GM18499 (cell line): ENCODE measurements around the gene ATAD3B.
"Not testable (repeated sequence)": the region's sequence is repeated elsewhere in the genome, so short reads cannot be mapped to it uniquely, and the experiment has no call there.

Experiments
- ATAC-seq: cut with Tn5 transposase; IDR thresholded peaks from one replicate; pipeline ENCODE4 v1.9.1; 2021; ENCODE audit warnings: moderate number of reproducible peaks; ENCODE audit not compliant: insufficient read depth, unreplicated experiment

The ATAD3B gene

DNA sequence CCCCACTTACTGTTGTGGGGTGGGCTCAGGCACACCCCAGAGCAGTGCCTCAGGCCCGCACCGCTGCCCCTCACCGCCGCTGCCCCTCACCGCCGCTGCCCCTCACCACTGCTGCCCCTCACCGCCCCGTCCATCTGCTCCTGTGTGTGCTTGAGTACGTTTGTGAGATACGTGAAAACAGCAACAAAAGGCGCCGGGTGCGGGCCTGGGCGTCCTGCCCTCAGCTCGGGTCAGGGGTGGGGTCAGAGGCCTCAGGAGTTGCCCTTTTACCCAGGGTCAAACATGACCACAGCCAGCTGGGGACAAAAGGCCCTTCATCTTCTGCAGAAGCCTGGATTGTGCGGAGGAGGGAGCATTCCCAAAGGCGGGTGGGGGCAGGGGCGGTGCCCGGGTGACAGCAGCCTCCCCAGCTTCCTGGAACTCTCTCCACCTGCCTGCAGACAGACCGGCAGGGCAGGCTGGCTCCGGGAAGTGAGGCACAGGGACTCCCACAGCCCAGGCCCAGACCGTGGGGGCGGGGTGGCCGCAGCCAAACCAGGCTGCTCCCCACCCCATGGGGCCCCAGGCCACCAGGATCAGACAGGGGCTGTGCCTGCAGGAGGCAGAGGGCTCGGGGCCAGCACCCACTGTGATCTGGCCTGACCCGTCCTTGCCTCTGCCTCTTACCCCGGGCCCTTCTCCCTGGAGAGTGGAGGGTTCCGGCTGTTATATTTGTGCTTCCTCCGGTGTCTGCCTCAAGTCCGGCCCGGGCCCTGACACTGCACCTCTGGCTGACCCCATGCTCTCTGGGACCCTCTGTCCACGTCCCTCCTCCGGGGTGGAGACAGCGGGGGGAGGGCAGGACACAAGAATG lies 38.4 kb upstream of the ATAD3B start:
- no peak for ATAC-seq

DNA sequence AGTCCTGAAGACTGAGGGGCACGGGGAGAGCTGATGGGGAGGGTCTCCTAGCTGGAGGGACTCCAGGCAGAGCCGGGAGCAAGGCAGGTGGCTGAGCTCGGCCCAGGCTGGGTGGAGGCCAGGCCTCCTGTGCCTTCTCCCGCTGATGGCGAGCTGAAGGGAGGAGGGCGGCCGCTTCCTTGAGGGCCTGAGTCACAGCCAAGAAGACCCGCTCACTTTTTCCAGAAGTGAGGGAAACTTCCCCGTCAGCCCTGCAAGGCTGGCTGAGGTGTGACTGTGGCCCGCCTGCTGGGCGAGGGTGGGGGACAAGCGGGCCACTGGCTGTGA lies 37.8 kb upstream of the ATAD3B start:
- no peak for ATAC-seq

DNA sequence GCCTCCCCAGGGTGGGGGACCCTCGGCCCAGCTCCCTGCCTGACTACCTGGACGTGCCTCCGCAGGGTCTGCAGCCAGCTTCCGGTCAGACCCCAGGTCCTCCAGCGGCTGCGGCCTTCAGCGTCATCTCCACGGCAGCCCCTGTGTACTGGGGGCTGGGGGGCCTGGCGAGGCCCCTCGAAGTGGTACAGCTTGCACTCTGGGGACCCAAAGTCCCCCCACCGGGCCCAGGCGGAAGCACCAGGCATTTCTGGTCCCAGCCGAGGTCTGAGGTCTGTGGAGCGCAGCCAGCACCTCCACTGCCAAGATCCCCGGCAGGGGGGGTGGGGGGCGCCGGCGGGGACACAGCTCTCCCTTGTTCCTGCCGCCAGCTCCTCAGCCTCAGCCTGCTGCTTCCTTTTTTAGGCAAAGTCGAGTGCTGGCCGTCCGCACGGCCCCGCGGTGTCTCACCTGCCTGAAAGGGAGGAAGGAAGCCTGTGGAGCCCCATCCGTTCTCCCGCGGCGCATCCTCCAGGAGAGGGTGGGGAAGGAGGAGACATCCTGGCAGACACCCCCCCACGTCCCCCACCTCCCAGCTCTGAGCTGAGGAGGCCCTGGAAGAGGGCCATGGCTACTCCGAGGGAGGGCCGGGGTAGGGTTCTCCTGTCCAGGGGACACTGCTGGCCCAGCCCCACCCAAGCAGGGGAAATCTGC lies 37.3 kb upstream of the ATAD3B start:
- ATAC-seq: no peak

DNA sequence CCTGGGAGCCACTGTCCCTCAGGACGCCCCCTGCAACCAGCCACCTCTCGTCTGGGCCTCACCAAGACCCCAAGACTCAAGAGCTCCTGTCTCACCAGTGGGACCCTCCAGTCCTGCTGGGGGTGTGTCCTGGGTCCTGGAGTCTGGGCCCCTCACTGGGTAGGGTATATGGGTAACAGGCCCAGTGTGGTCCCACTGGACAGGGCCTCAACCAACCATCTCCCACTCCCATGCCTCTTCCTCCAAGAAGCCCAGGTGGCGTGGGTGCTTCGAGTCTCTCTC lies 36.8 kb upstream of the ATAD3B start:
- no peak for ATAC-seq

DNA sequence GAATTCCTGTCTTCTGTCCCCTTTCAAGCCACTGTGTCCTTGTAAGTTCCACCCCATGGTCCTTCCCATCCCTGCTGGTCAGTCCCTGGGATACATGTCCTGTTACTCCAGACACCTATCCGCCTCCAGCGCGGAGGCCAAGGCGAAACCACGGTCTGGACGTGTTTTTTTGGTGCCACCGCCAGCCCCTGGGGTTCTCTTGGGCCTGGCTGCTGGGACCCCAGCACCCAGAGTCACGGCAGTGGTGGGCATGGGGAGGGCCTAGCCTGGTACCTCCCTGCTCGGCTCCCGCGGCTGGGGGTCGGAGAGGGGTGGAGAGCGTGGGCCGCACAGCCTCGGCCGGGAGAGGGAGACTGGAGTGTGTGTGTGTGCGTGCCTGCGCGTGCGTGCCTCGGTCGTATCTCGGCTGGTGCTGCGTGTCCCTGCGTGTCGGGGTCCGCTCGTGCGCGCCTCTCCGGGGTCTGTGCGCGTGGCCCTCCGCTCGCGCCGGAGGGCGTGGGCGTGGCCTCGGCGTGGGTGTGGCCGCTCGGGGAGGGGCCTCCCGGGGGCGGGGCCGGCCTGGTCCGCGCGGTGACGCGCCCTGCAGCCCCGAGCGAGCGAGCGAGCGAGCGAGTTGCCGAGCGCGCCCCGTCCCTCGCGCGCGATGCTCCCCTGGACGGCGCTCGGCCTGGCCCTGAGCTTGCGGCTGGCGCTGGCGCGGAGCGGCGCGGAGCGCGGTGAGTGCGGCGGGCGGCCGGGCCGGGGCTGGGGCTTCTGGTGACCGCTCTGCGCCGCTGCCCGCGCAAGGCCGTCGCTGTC lies 36.3 kb upstream of the ATAD3B start, which contains the start of gene VWA1:
TSS of gene VWA1 (plus strand) at position 585 of the 798 bp plus-strand sequence. CDS start at position 644, 59 bp downstream.
- ATAC-seq: no peak

DNA sequence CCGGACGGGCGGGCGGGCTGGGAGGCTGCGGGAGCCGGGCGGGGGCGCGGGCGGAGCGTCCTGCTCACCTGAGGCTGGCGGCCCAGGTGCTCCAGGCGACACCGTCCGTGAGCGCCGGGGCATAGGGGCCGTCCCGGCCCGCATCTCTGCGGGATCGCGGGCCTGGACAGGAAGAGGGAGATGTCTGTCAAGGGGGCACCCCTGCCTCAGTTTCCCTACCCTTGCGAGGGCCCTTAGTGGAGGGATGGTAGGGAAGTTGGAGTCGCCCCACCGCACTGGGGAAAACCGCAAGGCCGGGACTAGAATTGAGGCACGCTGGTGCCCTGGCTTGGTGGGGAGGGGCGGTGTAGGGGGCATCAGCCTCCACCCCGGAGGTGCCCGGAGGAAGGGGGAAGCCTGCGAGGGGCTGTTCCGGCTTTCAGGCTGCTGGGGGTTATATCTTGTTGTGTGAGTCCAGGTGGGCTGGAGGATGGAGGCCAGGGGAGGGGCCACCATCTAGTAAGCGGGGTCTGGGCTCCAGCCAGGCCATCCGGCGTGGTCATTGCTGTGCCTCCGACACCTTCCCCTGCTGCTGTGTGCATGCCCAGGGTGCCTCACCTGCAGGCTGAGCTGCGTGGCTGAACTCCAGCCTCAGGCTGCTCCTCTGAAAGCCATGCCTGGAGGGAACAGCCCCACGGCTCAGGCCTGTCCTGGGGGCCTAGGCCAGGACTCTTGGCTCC lies 35.5 kb upstream of the ATAD3B start:
- ATAC-seq: no peak

DNA sequence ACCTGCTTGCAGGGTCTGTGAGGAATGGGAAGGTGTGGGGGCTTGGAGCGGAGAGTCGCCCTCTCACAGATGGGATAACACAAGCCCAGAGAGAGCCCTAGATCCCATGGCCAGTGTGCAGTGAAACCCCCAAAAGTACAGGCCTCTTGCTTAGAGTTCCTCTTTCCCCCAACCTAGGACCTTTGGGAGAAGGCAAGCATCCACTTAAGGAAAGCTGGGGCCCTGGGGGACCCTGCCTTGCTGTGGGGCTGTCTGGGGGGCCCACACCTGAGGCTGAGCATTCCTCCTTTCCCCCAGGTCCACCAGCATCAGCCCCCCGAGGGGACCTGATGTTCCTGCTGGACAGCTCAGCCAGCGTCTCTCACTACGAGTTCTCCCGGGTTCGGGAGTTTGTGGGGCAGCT lies 34.9 kb upstream of the ATAD3B start:
- no peak for ATAC-seq

DNA sequence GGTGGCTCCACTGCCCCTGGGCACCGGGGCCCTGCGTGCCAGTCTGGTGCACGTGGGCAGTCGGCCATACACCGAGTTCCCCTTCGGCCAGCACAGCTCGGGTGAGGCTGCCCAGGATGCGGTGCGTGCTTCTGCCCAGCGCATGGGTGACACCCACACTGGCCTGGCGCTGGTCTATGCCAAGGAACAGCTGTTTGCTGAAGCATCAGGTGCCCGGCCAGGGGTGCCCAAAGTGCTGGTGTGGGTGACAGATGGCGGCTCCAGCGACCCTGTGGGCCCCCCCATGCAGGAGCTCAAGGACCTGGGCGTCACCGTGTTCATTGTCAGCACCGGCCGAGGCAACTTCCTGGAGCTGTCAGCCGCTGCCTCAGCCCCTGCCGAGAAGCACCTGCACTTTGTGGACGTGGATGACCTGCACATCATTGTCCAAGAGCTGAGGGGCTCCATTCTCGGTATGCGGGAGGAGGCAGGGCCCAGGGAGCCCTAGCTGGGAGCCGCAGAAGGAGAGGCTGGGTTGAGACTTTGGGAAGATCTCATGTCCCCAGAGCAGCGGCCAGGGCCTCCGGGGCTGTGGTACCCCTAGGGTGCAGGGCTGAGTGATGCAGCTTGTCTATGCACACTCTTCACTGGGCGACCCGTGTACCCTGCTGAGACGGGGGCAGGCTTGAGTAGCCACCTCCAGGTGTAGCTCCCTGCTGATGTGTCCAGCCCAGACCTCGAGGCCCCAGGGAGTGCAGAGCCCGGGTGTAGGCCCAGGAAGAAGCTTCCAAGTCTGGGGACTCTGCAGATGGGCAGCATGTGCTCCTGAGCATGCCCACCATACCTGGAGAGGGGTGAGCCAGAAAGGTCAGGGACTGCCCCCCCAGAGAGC lies 34.3 kb upstream of the ATAD3B start:
- no peak for ATAC-seq

DNA sequence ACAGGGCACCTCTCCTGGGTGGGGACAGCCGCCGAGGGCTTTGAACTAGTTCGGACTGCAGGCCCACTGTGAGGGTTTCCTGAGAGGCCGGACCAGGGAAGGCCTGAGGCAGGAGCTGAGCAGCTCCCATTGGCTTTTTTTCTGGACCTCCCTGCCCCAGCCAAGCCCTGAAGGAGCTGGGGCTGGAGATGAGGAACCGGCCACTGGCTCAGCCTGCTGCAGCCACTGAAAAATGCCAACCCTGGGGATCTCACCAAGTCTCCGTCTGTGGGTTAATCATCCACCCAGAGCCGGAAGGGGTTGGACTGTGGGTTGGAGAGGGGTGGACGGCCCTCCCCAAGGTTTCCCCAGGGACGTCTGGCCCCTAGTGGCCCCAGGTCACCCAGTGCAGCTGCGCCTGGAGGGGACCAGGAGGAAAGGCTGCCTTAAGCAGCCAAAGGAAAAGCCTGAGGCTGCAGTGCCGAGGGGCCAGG lies 33.6 kb upstream of the ATAD3B start:
- no peak for ATAC-seq

DNA sequence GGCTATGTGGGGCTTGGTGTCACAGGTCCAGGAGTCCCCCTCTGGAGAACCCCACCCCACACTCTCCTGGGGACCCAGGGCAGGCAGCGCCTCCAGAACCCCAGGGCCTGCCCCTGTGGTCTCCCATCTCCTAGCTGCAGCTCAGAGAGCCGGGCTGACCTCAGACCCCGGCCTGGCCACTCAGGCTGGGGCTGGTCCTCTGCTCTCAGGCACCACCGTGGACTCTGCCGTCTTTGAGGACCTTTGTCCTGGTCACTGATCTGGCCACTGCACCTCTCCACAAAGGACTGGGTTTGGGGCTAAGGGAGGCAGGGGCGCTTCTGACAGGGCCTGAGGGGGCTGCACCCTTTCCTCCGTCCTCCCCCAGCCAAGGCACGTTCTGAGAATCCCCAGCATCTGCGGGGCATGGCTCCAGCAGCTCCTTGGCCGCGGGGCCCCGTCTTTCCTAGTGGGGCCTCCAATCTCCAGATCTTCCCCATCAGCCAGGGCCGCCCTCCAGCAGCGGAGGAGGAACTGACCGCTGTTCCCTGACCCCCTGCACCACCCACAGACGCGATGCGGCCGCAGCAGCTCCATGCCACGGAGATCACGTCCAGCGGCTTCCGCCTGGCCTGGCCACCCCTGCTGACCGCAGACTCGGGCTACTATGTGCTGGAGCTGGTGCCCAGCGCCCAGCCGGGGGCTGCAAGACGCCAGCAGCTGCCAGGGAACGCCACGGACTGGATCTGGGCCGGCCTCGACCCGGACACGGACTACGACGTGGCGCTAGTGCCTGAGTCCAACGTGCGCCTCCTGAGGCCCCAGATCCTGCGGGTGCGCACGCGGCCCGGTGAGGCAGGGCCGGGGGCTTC lies 32.8 kb upstream of the ATAD3B start:
- no peak for ATAC-seq

DNA sequence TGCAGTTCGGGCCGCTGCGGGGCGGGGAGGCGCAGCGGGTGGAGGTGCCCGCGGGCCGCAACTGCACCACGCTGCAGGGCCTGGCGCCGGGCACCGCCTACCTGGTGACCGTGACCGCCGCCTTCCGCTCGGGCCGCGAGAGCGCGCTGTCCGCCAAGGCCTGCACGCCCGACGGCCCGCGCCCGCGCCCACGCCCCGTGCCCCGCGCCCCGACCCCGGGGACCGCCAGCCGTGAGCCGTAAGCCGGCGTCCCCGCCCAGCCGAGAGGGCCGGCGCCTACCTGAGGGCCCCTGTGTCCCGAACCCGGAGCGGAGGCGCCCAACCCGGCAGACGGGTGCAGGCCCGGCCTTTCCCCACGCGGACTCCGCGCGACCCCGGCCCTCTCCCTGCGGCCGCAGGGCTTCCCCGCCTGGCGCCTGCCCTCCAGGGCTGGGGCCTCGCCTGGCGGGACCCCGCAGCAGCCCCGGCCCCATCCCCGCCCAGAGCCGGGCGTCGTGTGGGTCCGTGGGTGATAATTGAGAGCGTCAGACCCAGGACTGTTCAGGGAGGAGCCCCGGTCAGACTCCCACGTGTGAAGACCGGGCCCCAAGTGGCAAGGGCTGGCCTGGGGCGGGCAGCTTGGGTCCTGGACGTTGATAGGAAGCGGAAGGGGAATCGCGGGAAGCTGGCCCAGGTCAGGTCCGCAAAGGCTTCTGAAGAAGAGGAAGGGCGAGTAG lies 31.9 kb upstream of the ATAD3B start:
- no peak for ATAC-seq

DNA sequence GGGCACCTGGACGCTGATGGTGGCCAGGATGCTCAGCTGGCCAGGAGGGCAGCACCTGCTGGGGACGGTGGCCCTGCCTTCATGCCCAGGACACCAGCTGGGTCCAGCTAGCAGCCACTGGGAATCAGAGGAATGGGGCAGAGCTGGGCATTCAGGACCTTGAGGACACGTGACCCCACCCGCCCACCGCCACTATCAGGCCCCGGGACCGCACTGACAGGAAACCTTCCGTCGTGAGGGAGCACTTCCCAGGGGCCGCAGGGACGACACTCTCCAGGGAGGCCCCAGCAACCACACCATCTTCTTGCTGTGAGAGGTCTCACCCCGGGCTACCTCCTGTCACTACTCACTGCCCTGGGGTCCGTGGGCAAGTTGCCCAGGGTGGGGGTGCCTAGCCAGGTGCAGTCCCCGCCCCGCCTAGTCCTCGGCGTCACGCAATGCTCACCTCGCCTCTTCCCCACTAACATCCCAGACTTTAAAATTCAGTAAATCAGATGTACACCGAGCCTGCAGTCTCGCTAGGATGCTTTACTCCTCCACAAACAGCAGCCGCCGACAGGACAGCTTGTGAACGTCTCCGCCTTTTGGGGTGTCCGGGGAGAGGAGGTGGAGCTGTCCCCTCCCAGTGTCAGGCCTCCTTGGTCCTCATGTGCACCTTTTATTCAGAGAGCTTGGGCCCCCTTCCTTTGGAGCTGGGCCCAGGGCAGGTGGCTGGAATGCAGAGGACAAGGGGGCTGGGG lies 31.1 kb upstream of the ATAD3B start:
- no peak for ATAC-seq

DNA sequence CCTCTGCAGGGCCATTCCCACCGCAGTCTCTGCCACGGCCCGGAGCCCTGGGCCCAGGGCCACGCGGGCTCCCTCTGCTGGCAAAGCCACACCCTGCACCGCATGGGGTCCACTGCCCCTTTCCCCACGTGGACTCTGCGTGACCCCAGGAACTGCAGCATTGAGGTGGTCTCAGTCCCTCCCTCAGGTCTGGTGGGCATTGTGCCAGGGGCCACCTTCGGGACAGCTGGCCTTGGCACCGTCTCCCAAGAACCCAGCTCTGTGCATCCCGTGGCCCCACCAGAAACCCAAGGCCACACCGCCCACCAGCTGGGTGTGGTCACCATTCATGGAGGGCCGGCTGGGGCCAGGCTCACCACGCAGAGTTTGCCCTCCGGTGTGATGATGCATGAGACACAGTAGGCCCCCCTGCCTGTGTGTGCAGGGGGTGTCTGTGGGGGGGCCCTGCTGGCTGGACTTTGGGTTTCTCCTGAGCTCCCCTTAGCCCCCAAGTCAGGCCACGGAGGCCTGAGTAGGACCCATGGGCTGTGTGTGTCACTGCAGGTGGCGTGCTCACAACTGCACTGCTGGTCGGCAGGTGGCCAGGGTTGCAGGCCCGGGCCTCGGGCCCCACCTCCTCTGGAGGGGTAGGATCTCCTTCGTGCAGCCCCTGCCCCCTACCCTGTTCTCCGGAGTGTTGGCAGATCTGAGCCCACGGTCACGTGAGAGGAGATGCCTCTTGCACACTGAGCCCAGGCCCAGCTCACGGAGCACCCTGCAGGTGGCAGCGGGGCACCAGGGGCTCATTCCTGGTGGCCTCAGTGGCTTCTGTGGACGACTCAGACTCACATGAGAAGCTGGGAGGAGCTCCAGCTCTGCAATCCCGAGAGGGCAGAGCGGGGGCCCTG lies 30.3 kb upstream of the ATAD3B start:
- ATAC-seq: no peak

DNA sequence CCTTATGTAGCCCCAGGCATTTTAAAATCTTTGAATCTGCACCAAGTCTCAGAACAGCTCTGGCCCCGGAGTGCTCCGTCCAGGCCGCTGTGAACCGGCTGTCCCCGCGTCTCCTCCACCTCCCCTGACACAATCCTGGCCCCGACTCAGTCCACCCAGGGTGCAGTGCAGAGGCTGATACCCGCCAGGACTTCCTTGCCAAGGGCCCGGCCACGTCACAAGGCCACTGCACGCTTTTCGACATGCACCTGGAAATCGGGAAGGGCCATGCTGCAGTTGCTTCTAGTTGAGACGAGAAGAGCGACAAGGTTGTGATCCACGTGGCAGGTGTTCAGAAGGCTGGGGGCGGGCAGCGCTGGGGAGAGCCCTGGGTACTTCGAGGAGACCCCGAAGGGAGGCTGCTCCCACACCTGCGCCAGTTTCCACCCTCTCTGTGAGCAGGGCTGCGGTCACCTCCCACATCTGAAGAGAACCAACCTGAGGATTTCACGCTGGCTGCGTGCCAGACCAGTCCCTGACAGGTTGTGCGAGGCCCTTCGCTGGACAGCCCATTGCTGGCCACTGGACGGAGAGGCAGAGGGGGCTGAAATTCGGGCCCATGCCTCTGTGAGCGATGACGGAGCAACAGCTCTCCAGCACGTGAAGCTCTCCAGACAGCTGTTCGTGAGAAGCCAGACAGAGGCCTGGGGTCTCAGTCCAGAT lies 29.3 kb upstream of the ATAD3B start:
- ATAC-seq: no peak

DNA sequence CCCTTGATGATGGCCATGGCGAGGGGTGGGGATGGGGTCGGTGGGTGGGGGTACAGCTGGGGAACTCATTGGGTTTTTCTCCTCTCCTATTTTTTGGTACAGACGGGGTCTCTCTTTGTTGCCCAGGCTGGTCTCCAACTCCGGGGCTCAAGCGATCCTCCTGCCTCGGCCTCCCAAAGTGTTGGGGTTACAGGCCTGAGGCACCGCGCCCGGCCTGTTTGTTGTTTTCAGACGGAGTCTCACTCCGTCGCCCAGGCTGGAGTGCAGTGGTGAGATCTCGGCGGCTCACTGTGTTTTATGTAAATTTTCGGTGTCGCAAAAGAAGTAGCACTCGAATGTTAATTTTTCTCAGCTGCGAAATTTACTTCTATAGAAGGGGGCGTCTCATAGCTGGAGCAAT lies 24.9 kb upstream of the ATAD3B start:
- ATAC-seq: not testable (repeated sequence)
